ENCODE measurements around the gene SRPK2. TPM values are rescaled to one million over a fixed set of nuclear protein-coding genes. Genes with fewer than 3 reads are reported as not detected.

SRPK2 gene
- total and polyA plus RNA-seq, 2 donors (not counting 1 experiment from before 2014, with no cell fraction given) = 15.2 to 108 TPM

DNA sequence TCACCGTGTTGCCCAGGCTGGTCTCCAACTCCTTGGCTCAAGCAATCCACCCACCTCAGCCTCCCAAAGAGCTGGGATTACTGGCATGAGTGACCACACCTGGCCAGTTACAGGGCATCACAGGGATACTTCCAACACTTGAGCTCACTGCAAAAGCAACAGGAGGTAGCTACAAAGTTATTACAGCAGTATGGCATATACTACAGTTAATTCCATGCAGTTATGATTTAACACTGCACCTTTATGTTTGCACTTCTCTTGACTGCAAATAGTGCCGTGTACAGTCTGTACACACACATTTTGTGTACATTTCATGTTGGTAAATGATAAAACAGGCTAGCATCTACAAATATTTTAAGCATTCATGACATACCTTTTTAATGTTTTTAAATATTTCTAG, 21.3 kb downstream of the SRPK2 start:
- Histone ChIP-seq H3K4me3 (ENCODE audit: control extremely low read depth in 1 of 5, extremely low read depth in 1 of 5, insufficient read depth in 1 of 5, low read depth in 2 of 5, low read length in 4 of 5) (no peak overlapping the region), H3K4me2 (replicated peaks; ENCODE audit: low read depth, low read length, poor library complexity, severe bottlenecking) (no peak overlapping the region), H3K27me3 (replicated peaks in 1 of 4; ENCODE audit: control extremely low read depth in 1 of 4, control insufficient read depth in 3 of 4, insufficient read depth in 4 of 4, low read length in 3 of 4) (no peaks in the 10 kb centered on the region), H3K4me1 (ENCODE audit: control insufficient read depth in 2 of 2, insufficient read depth in 2 of 2, low read length in 2 of 2) (peaks cover 0 to 6% of the 10 kb centered on the region in 2 donors), H2AFZ (ENCODE audit: insufficient read depth, low read depth, low read length, poor library complexity, severe bottlenecking) (no peak overlapping the region), H3K9ac (ENCODE audit: low read length) (no peak overlapping the region), H3K36me3 (replicated peaks in 1 of 2; ENCODE audit: control extremely low read depth in 1 of 2, control insufficient read depth in 1 of 2, extremely low read depth in 1 of 2, insufficient read depth in 2 of 2, low read length in 1 of 2) (no peaks in the 10 kb centered on the region), H3K27ac (ENCODE audit: low read length in 2 of 2) (no peak overlapping the region), H4K20me1 (ENCODE audit: control insufficient read depth, insufficient read depth, low read length, poor library complexity, severe bottlenecking) (peaks cover 6% of the 10 kb centered on the region), H3K9me3 (ENCODE audit: control extremely low read depth in 1 of 3, control insufficient read depth in 2 of 3, insufficient read depth in 1 of 3, low read length in 2 of 3) (peaks cover 0 to 4% (median 0%) of the 10 kb centered on the region in 3 donors), H3K79me2 (ENCODE audit: control insufficient read depth, insufficient read depth, low read length) (peaks cover 79% of the 10 kb centered on the region)
- WGBS (ENCODE audit: insufficient coverage) = 100% methylated on average over 1 of the region's 2 CpGs
- no peak for DNase-seq
- H3K4me3 Mint-ChIP-seq = no peak overlapping the region
- no peak overlapping the region for H3K27ac Mint-ChIP-seq
- ATAC-seq (ENCODE audit: low read depth) = no peak
- H3K4me1 Mint-ChIP-seq = peaks cover 48% of the 10 kb centered on the region
- POLR2A ChIA-PET = no interaction called here
- intact Hi-C loops (cut with micrococcal nuclease) = no loop called here
- CTCF ChIA-PET = interaction anchor here (1.7 kb wide), 2 partner anchors 13 to 15 kb away, joined by 3 read pairs; no protein-coding TSS in a partner anchor
- no peak for TF ChIP-seq EZH2 (IDR thresholded peaks at IDR 0.05; ENCODE audit: borderline replicate concordance, insufficient read depth, low read depth, low read length, poor library complexity, severe bottlenecking)
- TF ChIP-seq, protein P1, sequence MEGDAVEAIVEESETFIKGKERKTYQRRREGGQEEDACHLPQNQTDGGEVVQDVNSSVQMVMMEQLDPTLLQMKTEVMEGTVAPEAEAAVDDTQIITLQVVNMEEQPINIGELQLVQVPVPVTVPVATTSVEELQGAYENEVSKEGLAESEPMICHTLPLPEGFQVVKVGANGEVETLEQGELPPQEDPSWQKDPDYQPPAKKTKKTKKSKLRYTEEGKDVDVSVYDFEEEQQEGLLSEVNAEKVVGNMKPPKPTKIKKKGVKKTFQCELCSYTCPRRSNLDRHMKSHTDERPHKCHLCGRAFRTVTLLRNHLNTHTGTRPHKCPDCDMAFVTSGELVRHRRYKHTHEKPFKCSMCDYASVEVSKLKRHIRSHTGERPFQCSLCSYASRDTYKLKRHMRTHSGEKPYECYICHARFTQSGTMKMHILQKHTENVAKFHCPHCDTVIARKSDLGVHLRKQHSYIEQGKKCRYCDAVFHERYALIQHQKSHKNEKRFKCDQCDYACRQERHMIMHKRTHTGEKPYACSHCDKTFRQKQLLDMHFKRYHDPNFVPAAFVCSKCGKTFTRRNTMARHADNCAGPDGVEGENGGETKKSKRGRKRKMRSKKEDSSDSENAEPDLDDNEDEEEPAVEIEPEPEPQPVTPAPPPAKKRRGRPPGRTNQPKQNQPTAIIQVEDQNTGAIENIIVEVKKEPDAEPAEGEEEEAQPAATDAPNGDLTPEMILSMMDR (IDR thresholded peaks at IDR 0.05) = no peak
- no peaks in the 10 kb centered on the region for H3K9me3 Mint-ChIP-seq (ENCODE audit: insufficient read depth)
- no peaks in the 10 kb centered on the region for H3K27me3 Mint-ChIP-seq

DNA sequence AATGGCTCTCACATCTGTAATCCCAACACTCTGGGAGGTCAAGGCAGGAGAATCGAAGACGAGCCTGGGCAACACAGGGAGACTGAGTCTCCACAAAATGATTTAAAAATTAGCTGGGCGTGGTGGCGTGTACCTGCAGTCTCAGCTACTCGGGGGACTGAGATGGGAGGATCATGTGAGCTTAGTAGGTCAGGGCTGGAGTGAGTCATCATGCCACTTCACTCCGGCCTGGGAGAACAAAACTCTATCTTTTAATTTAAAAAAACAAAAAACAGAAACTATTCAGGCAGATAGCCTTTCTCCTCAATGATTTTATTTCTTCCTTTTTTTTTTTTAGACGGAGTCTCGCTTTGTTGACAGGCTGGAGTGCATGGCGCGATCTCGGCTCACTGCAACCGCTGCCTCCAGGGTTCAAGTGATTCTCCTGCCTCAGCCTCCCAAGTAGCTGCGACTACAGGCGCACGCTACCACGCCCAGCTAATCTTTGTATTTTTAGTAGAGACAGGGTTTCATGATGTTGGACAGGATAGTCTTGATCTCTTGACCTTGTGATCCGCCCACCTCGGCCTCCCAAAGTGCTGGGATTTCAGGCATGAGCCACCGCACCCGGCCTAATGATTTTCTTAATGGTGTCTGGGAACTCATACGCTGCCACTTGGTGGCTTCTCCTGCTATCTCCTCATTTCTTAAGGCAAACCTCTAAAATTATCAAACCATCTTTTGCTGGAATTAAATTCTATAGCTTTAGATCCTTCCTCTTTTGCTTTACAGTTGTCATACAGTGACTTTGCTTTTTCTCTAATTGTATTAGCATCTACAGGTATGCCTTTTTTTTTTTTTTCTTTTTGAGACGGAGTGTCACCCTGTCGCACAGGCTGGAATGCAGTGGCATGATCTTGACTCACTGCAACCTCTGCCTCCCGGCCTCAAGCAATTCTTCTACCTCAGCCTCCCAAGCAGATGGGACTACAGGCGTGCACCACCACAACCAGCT, 22.9 kb downstream of the SRPK2 start:
- CTCF ChIA-PET = interaction anchor here (0.6 kb wide), 1 partner anchor 28 kb away, joined by 3 read pairs; no protein-coding TSS in a partner anchor
- Histone ChIP-seq H3K4me2 (replicated peaks; ENCODE audit: low read depth, low read length, poor library complexity, severe bottlenecking) (no peak overlapping the region), H2AFZ (ENCODE audit: insufficient read depth, low read depth, low read length, poor library complexity, severe bottlenecking) (no peak overlapping the region), H3K9ac (ENCODE audit: low read length) (no peak overlapping the region), H3K36me3 (replicated peaks in 1 of 2; ENCODE audit: control extremely low read depth in 1 of 2, control insufficient read depth in 1 of 2, extremely low read depth in 1 of 2, insufficient read depth in 2 of 2, low read length in 1 of 2) (no peaks in the 10 kb centered on the region), H3K4me3 (ENCODE audit: control extremely low read depth in 1 of 5, extremely low read depth in 1 of 5, insufficient read depth in 1 of 5, low read depth in 2 of 5, low read length in 4 of 5) (no peak overlapping the region), H3K79me2 (ENCODE audit: control insufficient read depth, insufficient read depth, low read length) (peaks cover 73% of the 10 kb centered on the region), H3K9me3 (ENCODE audit: control extremely low read depth in 1 of 3, control insufficient read depth in 2 of 3, insufficient read depth in 1 of 3, low read length in 2 of 3) (peaks cover 0 to 8% (median 0%) of the 10 kb centered on the region in 3 donors), H3K27me3 (replicated peaks in 1 of 4; ENCODE audit: control extremely low read depth in 1 of 4, control insufficient read depth in 3 of 4, insufficient read depth in 4 of 4, low read length in 3 of 4) (no peaks in the 10 kb centered on the region), H3K4me1 (ENCODE audit: control insufficient read depth in 2 of 2, insufficient read depth in 2 of 2, low read length in 2 of 2) (peaks cover 0 to 7% of the 10 kb centered on the region in 2 donors), H4K20me1 (ENCODE audit: control insufficient read depth, insufficient read depth, low read length, poor library complexity, severe bottlenecking) (peaks cover 2% of the 10 kb centered on the region), H3K27ac (ENCODE audit: low read length in 2 of 2) (no peak overlapping the region)
- no peak overlapping the region for H3K4me3 Mint-ChIP-seq
- no peak for DNase-seq
- H3K4me1 Mint-ChIP-seq = peaks cover 57% of the 10 kb centered on the region
- 98% methylated on average over 13 of the region's 25 CpGs for WGBS (ENCODE audit: insufficient coverage)
- intact Hi-C loops (cut with micrococcal nuclease) = no loop called here
- H3K27me3 Mint-ChIP-seq = no peaks in the 10 kb centered on the region
- H3K9me3 Mint-ChIP-seq (ENCODE audit: insufficient read depth) = no peaks in the 10 kb centered on the region
- TF ChIP-seq, protein P1 (IDR thresholded peaks at IDR 0.05) = no peak
- TF ChIP-seq EZH2 (IDR thresholded peaks at IDR 0.05; ENCODE audit: borderline replicate concordance, insufficient read depth, low read depth, low read length, poor library complexity, severe bottlenecking) = no peak
- POLR2A ChIA-PET = interaction anchor here (0.7 kb wide), 2 partner anchors 9 to 394 kb away, joined by 3 to 4 read pairs; no protein-coding TSS in a partner anchor
- no peak for ATAC-seq (ENCODE audit: low read depth)
- peak overlapping the region; percentile 53 for H3K27ac Mint-ChIP-seq
